Pancreas (tissue), 10 donors: ENCODE measurements around the gene OR13C2. TPM values are rescaled to one million over a fixed set of nuclear protein-coding genes. Genes with fewer than 3 reads are reported as not detected.

ENCODE experiments used
- ATAC-seq, 4 donors: fragments of 200-7000 bp; cut with Tn5 transposase; one replicate each; pipeline versions ENCODE4 v1.8.0 to v1.9.1; 2020; ENCODE audit warnings: mild to moderate bottlenecking in 4 of 4, moderate library complexity in 4 of 4
- DNase-seq, 6 donors: peaks; one replicate each; pipeline ENCODE4 v3.0.0-alpha.2; 2020
- FAIRE-seq: peaks from 2 replicates; lab custom pipeline; 2012; peaks lifted over from hg19 to GRCh38; lab: Jason Lieb, UNC
- H3K27ac ChIP-seq, 4 donors: fragments of 200-600 bp; sonication (generic); 1 replicate in 3 of 4; 2 replicates in 1 of 4; pipeline versions ENCODE4 v1.5.0 to v1.8.0; 2020
- H3K27me3 ChIP-seq, 4 donors: fragments of 200-600 bp; one replicate each; pipeline ENCODE4 v1.8.0; 2021
- H3K36me3 ChIP-seq, 3 donors: fragments of 200-600 bp; sonication (generic) in 1 of 3; one replicate each; pipeline versions ENCODE4 v1.5.0 to v1.8.0; 2020 to 2021
- H3K4me1 ChIP-seq, 3 donors: fragments of 200-600 bp; one replicate each; pipeline ENCODE4 v1.8.0; 2021
- H3K4me3 ChIP-seq, 4 donors: fragments of 200-600 bp; sonication (generic) in 2 of 4; one replicate each; pipeline versions ENCODE4 v1.5.0 to v1.8.0; 2020 to 2021
- H3K9me3 ChIP-seq, 4 donors: fragments of 200-600 bp; one replicate each; pipeline ENCODE4 v1.8.0; 2021
- WGBS, 2 donors: extraction: QIAGEN DNeasy Blood & Tissue Kit; methylation state at CpG; one replicate each; pipeline ENCODE4 v1.1.7; 2013; 5-methylcytosine and 5-hydroxymethylcytosine counted together
- intact Hi-C, 3 donors: fragments of 100-400 bp; cut with DNase I; formaldehyde crosslinking; loops; one replicate each; pipeline versions ENCODE4 v1.11.1 to v1.14.2; 2022
- polyA plus RNA-seq, 2 donors: library from polyadenylated mRNA; stranded (reverse); fragments of 200-250 nt; gene quantifications; one replicate each; pipeline ENCODE4 v1.2.3, GENCODE V29; 2013
- total RNA-seq, 6 donors: library from RNA; stranded (reverse); fragmentation: NEBNext Ultra II Directional in 4 of 6; extraction: Animal tissue kit (Norgen Biotek cat#: 25700) in 4 of 6; gene quantifications; one replicate each; pipeline versions ENCODE4 v1.2.1 to v1.2.4, GENCODE V29; 2021 to 2023
- TF ChIP-seq, protein P1 (sequence below), 4 donors: fragments of 200-600 bp; sonication (generic) in 3 of 4; IDR thresholded peaks; one replicate each; pipeline versions ENCODE4 v1.5.0 to v1.8.0; 2021; ENCODE audit warnings: antibody characterized with exemption in 4 of 4
- donor health status: healthy with polysubstance abuse.
- donor health status: DM: no; HTN: no; CAD: no; lungs with moderate emphysema.
- donor health status: DM: no; HTN: no; CAD: no.
- donor health status: control.
- donor health status: control.
- donor health status: Bipolar disorder and iron deficiency.
- donor health status: DM: yes; HTN: yes; CAD: no.
- donor health status: DM: no; HTN: no; CAD: no.
- donor health status: DM: no; HTN: no; CAD: no.
- donor health status: DM: yes; HTN: yes; CAD: no.

OR13C2 gene
- total and polyA plus RNA-seq, 8 donors: 0.12 TPM; not detected in 7

GRCh38 chr9:104589626-104590025, 15.8 kb downstream of the OR13C2 start:
- no peak overlapping the region for H3K4me3 ChIP-seq
- TF ChIP-seq, protein P1, sequence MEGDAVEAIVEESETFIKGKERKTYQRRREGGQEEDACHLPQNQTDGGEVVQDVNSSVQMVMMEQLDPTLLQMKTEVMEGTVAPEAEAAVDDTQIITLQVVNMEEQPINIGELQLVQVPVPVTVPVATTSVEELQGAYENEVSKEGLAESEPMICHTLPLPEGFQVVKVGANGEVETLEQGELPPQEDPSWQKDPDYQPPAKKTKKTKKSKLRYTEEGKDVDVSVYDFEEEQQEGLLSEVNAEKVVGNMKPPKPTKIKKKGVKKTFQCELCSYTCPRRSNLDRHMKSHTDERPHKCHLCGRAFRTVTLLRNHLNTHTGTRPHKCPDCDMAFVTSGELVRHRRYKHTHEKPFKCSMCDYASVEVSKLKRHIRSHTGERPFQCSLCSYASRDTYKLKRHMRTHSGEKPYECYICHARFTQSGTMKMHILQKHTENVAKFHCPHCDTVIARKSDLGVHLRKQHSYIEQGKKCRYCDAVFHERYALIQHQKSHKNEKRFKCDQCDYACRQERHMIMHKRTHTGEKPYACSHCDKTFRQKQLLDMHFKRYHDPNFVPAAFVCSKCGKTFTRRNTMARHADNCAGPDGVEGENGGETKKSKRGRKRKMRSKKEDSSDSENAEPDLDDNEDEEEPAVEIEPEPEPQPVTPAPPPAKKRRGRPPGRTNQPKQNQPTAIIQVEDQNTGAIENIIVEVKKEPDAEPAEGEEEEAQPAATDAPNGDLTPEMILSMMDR (IDR thresholded peaks at IDR 0.05): no peak
- WGBS, 2 donors: 41 to 80% methylated on average over 1 of the region's 1 CpG
- no peak for DNase-seq
- no peaks in the 10 kb centered on the region for H3K4me1 ChIP-seq
- no peaks in the 10 kb centered on the region for H3K36me3 ChIP-seq
- no peaks in the 10 kb centered on the region for H3K27me3 ChIP-seq
- intact Hi-C loops: no loop called here
- no peak for FAIRE-seq
- no peak for ATAC-seq
- H3K27ac ChIP-seq: no peak overlapping the region
- no peaks in the 10 kb centered on the region for H3K9me3 ChIP-seq

GRCh38 chr9:104586496-104587180, 18.8 kb downstream of the OR13C2 start:
- DNase-seq (no peak), ATAC-seq (peak in 2 of 4 donors; percentile 19 to 27), FAIRE-seq (no peak)
- H3K27ac ChIP-seq: no peak overlapping the region
- no peak overlapping the region for H3K4me3 ChIP-seq
- TF ChIP-seq, protein P1 (IDR thresholded peaks at IDR 0.05): no peak
- no peaks in the 10 kb centered on the region for H3K27me3 ChIP-seq
- H3K9me3 ChIP-seq: no peaks in the 10 kb centered on the region
- intact Hi-C loops: no loop called here
- H3K36me3 ChIP-seq: no peaks in the 10 kb centered on the region
- WGBS, 2 donors: 58 to 74% methylated on average over 1 of the region's 1 CpG
- H3K4me1 ChIP-seq: no peaks in the 10 kb centered on the region

GRCh38 chr9:104580562-104580961, 24.9 kb downstream of the OR13C2 start:
- Histone ChIP-seq H3K9me3 (no peaks in the 10 kb centered on the region), H3K27me3 (no peaks in the 10 kb centered on the region), H3K4me3 (no peak overlapping the region), H3K27ac (no peak overlapping the region), H3K36me3 (no peaks in the 10 kb centered on the region), H3K4me1 (no peaks in the 10 kb centered on the region)
- intact Hi-C loops: no loop called here
- DNase-seq: no peak
- TF ChIP-seq, protein P1 (IDR thresholded peaks at IDR 0.05): no peak
- ATAC-seq: no peak
- 85 to 95% methylated on average over 1 of the region's 1 CpG for WGBS, 2 donors
- FAIRE-seq: no peak

GRCh38 chr9:104577263-104577662, 28.2 kb downstream of the OR13C2 start:
- H3K9me3 ChIP-seq: no peaks in the 10 kb centered on the region
- intact Hi-C loops: no loop called here
- WGBS, 2 donors: 74 to 78% methylated on average over 5 of the region's 5 CpGs
- H3K27me3 ChIP-seq: no peaks in the 10 kb centered on the region
- H3K36me3 ChIP-seq: no peaks in the 10 kb centered on the region
- TF ChIP-seq, protein P1 (IDR thresholded peaks at IDR 0.05): no peak
- H3K4me1 ChIP-seq: no peaks in the 10 kb centered on the region
- H3K4me3 ChIP-seq: no peak overlapping the region
- H3K27ac ChIP-seq: no peak overlapping the region
- DNase-seq (no peak), ATAC-seq (no peak), FAIRE-seq (no peak)

DNA sequence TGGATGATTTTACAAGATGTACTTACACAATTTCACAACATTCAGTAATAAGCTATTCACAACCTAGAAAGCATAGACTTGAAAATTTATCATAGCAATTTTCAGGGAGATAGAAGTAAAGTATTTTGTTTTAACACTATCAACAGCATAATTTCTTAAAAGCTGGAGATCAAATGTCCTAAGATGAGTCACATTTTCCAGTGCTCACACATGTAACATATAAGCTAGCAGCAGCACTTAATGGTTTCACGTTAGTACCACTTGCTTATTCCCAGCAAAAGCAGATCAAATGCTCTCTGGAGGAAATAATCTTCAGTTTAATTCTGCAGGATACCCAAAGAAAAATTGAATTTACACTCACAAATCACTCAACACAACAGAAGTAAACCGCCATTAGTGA, 30.0 kb downstream of the OR13C2 start:
- FAIRE-seq: no peak
- H3K9me3 ChIP-seq: no peaks in the 10 kb centered on the region
- H3K27ac ChIP-seq: no peak overlapping the region
- no peak overlapping the region for H3K4me3 ChIP-seq
- TF ChIP-seq, protein P1 (IDR thresholded peaks at IDR 0.05): no peak
- 59 to 67% methylated on average over 2 of the region's 2 CpGs for WGBS, 2 donors
- no peaks in the 10 kb centered on the region for H3K4me1 ChIP-seq
- H3K27me3 ChIP-seq: no peaks in the 10 kb centered on the region
- DNase-seq: no peak
- no peak for ATAC-seq
- no peaks in the 10 kb centered on the region for H3K36me3 ChIP-seq
- intact Hi-C loops: no loop called here
